ENCODE measurements around the gene OASL. TPM values are rescaled to one million over a fixed set of nuclear protein-coding genes. Genes with fewer than 3 reads are reported as not detected.

The OASL gene
- total RNA-seq, 4 donors from 2014 or later: 0.26 to 0.75 (median 0.46) TPM

DNA sequence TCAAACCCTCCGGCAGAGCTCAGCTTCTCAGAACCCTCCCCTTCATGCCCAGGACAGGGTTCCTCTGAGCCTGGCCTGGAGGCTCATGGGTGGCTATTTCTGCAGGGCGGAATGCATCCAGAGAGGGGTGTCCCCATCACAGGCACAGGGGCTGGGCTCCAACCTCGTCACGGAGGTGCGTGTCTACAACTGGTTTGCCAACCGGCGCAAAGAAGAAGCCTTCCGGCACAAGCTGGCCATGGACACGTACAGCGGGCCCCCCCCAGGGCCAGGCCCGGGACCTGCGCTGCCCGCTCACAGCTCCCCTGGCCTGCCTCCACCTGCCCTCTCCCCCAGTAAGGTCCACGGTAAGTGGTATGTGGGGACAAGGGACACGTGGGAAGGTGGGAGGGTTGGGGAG is 45.0 kb downstream of the OASL start:
- Histone ChIP-seq H3K9me3 (no peaks in the 10 kb centered on the region), H3K27ac (replicated peaks in 1 of 4) (no peak overlapping the region), H3K4me3 (no peak overlapping the region), H3K4me1 (peaks cover 0 to under 1% (median 0%) of the 10 kb centered on the region in 4 donors), H3K36me3 (no peaks in the 10 kb centered on the region), H3K27me3 (peaks cover 0 to 29% (median 7%) of the 10 kb centered on the region in 4 donors)
- no peak for TF ChIP-seq POLR2AphosphoS5 (IDR thresholded peaks at IDR 0.05)
- no peak for TF ChIP-seq CTCF (IDR thresholded peaks at IDR 0.05)
- TF ChIP-seq POLR2A (IDR thresholded peaks at IDR 0.05; ENCODE audit: low read depth): no peak
- TF ChIP-seq EP300 (IDR thresholded peaks at IDR 0.05): no peak
- intact Hi-C loops (cut with DNase I): no loop called here
- DNase-seq (ENCODE audit: extremely low spot score): no peak
- WGBS: 92% methylated on average over 15 of the region's 15 CpGs

GRCh38 chr12:120993496-120993895 is 45.5 kb downstream of the OASL start:
- H3K4me1 ChIP-seq: no peaks in the 10 kb centered on the region
- DNase-seq (ENCODE audit: extremely low spot score): no peak
- intact Hi-C loops (cut with DNase I): no loop called here
- no peak overlapping the region for H3K27ac ChIP-seq (replicated peaks in 1 of 4)
- H3K36me3 ChIP-seq: no peaks in the 10 kb centered on the region
- no peaks in the 10 kb centered on the region for H3K9me3 ChIP-seq
- peaks cover 0 to 23% (median 4%) of the 10 kb centered on the region in 4 donors for H3K27me3 ChIP-seq
- H3K4me3 ChIP-seq: no peak overlapping the region
- TF ChIP-seq POLR2AphosphoS5 (IDR thresholded peaks at IDR 0.05) (no peak), CTCF (IDR thresholded peaks at IDR 0.05) (no peak)
- WGBS: 83% methylated on average over 11 of the region's 11 CpGs

DNA sequence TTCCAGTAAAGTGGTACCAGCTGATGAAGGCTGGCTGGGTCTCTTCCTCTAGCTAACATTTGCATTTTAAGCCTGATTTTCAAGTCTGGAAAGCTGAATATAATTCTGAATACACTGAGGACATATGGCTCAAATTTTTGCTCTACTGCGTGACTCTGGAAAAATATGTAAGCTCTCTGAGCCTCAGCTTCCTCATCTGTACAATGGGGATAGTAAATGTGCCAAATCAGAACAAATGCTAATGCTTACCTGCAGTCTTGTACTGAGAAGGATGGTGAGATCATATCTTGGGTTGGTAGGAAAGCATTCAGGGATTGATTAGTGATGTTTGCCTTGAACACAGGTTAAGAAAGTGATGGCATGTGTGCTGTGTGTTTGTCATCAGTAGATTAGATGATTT is 46.1 kb downstream of the OASL start:
- Histone ChIP-seq H3K9me3 (no peaks in the 10 kb centered on the region), H3K4me3 (no peak overlapping the region), H3K36me3 (no peaks in the 10 kb centered on the region), H3K4me1 (no peaks in the 10 kb centered on the region), H3K27ac (replicated peaks in 1 of 4) (no peak overlapping the region), H3K27me3 (peaks cover 0 to 18% (median 3%) of the 10 kb centered on the region in 4 donors)
- no peak for DNase-seq (ENCODE audit: extremely low spot score)
- intact Hi-C loops (cut with DNase I): no loop called here
- TF ChIP-seq POLR2A (IDR thresholded peaks at IDR 0.05; ENCODE audit: low read depth): no peak
- TF ChIP-seq CTCF (IDR thresholded peaks at IDR 0.05): no peak
- TF ChIP-seq EP300 (IDR thresholded peaks at IDR 0.05): no peak
- TF ChIP-seq POLR2AphosphoS5 (IDR thresholded peaks at IDR 0.05): no peak
- 96% methylated on average over 1 of the region's 1 CpG for WGBS

GRCh38 chr12:120991965-120992364 is 47.1 kb downstream of the OASL start:
- Histone ChIP-seq H3K4me1 (no peaks in the 10 kb centered on the region), H3K9me3 (no peaks in the 10 kb centered on the region), H3K4me3 (no peak overlapping the region), H3K27ac (replicated peaks in 1 of 4) (no peak overlapping the region), H3K36me3 (no peaks in the 10 kb centered on the region), H3K27me3 (peaks cover 0 to 9% (median 0%) of the 10 kb centered on the region in 4 donors)
- TF ChIP-seq EP300 (IDR thresholded peaks at IDR 0.05) (no peak), CTCF (IDR thresholded peaks at IDR 0.05) (no peak), POLR2AphosphoS5 (IDR thresholded peaks at IDR 0.05) (no peak), POLR2A (IDR thresholded peaks at IDR 0.05; ENCODE audit: low read depth) (no peak)
- intact Hi-C loops (cut with DNase I): no loop called here
- no peak for DNase-seq (ENCODE audit: extremely low spot score)

DNA sequence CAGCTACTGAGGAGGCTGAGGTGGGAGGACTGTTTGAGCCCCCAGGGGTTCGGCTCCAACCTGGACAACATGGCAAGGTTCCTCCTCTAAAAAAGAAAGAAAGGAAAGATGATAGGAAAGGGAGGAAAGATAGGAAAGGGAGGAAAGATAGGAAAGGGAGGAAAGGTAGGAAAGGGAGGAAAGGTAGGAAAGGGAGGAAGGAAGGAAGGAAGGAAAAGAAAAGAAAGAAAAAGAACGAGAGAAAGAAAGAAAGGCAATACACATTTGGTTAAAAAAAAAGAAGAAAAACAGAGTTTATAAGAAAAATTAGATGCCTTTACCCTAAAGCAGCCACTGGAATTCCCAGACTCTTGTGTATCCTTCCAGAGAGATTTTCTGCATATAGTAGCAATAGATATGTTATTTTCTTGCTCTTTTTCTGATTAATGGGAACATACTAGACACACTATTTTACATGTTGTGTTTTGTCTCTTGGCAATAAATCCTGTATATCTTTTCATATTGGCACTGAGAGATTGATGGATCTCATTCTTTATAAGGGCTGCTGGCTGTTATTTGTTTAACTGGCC is 48.5 kb downstream of the OASL start:
- no peaks in the 10 kb centered on the region for H3K4me1 ChIP-seq
- no peak for DNase-seq (ENCODE audit: extremely low spot score)
- no peak for TF ChIP-seq POLR2A (IDR thresholded peaks at IDR 0.05; ENCODE audit: low read depth)
- no peak for TF ChIP-seq CTCF (IDR thresholded peaks at IDR 0.05)
- TF ChIP-seq POLR2AphosphoS5 (IDR thresholded peaks at IDR 0.05): no peak
- TF ChIP-seq EP300 (IDR thresholded peaks at IDR 0.05): no peak
- intact Hi-C loops (cut with DNase I): no loop called here
- H3K4me3 ChIP-seq: no peak overlapping the region
- no peaks in the 10 kb centered on the region for H3K36me3 ChIP-seq
- WGBS: 71% methylated on average over 2 of the region's 2 CpGs
- H3K27me3 ChIP-seq: no peaks in the 10 kb centered on the region
- no peak overlapping the region for H3K27ac ChIP-seq (replicated peaks in 1 of 4)
- H3K9me3 ChIP-seq: no peaks in the 10 kb centered on the region
